ENCODE measurements around the gene SUPT4H1.

DNA sequence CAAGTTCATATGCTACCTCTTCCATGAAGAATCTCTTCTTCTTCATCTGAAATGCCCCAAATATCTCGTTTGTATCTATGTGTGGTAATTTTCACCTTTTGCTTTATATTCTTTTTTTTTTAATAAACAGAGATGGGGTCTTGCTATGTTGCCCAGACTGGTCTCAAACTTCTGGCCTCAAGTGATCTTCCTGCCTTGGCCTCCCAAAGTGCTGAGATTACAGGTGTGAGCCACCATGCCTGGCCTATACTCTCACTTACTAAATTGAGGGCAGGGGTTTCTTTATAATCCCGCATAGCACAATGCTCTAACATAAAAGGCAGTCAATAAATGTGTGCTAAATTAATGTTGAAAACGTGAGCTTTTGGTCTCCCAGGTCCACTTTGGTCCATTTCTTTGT is 34.7 kb upstream of the SUPT4H1 start:
- TF ChIP-seq POLR2AphosphoS5 (IDR thresholded peaks at IDR 0.05; ENCODE audit: borderline replicate concordance, low read depth, low read length) (no peak), EZH2 (IDR thresholded peaks at IDR 0.05) (no peak)
